Liver (tissue), 3 donors: ENCODE results near the gene A4GALT.

ENCODE experiments used
- EGR1 ChIP-seq, 2 donors: IDR thresholded peaks; 2 replicates each; pipeline ENCODE4 v1.6.1; 2016 to 2018; ENCODE audit warnings: antibody characterized with exemption in 2 of 2, low read depth in 2 of 2
- FOXA1 ChIP-seq: IDR thresholded peaks from 2 replicates; pipeline ENCODE4 v1.6.1; 2016; ENCODE audit warnings: antibody characterized with exemption
- HNF4A ChIP-seq, 2 donors: conservative IDR thresholded peaks; 2 replicates each; pipeline ENCODE4 v1.6.1; 2016; ENCODE audit warnings: antibody characterized with exemption in 2 of 2, mild to moderate bottlenecking in 2 of 2
- JUND ChIP-seq, 2 donors: IDR thresholded peaks; 2 replicates each; pipeline ENCODE4 v1.6.1; 2016; ENCODE audit warnings: antibody characterized with exemption in 2 of 2
- NR2F2 ChIP-seq: IDR thresholded peaks from 2 replicates; pipeline ENCODE4 v1.6.1; 2016; ENCODE audit warnings: antibody characterized with exemption
- RAD21 ChIP-seq, 2 donors: IDR thresholded peaks; 2 replicates each; pipeline ENCODE4 v1.6.1; 2016; ENCODE audit warnings: antibody characterized with exemption in 2 of 2, mild to moderate bottlenecking in 2 of 2
- SP1 ChIP-seq: IDR thresholded peaks from 2 replicates; pipeline ENCODE4 v1.6.1; 2018; ENCODE audit warnings: antibody characterized with exemption, mild to moderate bottlenecking
- TAF1 ChIP-seq: conservative IDR thresholded peaks from 2 replicates; pipeline ENCODE4 v1.6.1; 2016; ENCODE audit warnings: antibody characterized with exemption, mild to moderate bottlenecking
- YY1 ChIP-seq: IDR thresholded peaks from 2 replicates; pipeline ENCODE4 v1.6.1; 2016; ENCODE audit warnings: antibody characterized with exemption, mild to moderate bottlenecking
- TF ChIP-seq, protein P1 (sequence below): fragments of 150-350 bp; IDR thresholded peaks from 2 replicates; pipeline ENCODE4 v1.5.1; 2017; ENCODE audit warnings: improper control_type of control experiment, low read depth, low read length; ENCODE audit not compliant: missing input control
- TF ChIP-seq, protein P2 (sequence below): IDR thresholded peaks from 2 replicates; pipeline ENCODE4 v1.6.1; 2016; ENCODE audit warnings: antibody characterized with exemption
- TF ChIP-seq, protein P3 (sequence below): IDR thresholded peaks from 2 replicates; pipeline ENCODE4 v1.6.1; 2016; ENCODE audit warnings: antibody characterized with exemption, mild to moderate bottlenecking
- TF ChIP-seq, protein P4 (sequence below): IDR thresholded peaks from 2 replicates; pipeline ENCODE4 v1.6.1; 2016; ENCODE audit warnings: antibody characterized with exemption
- TF ChIP-seq, protein P5 (sequence below): IDR thresholded peaks from 2 replicates; pipeline ENCODE4 v1.6.1; 2016; ENCODE audit warnings: antibody characterized with exemption
- donor health status: healthy.
- donor health status: healthy.

DNA sequence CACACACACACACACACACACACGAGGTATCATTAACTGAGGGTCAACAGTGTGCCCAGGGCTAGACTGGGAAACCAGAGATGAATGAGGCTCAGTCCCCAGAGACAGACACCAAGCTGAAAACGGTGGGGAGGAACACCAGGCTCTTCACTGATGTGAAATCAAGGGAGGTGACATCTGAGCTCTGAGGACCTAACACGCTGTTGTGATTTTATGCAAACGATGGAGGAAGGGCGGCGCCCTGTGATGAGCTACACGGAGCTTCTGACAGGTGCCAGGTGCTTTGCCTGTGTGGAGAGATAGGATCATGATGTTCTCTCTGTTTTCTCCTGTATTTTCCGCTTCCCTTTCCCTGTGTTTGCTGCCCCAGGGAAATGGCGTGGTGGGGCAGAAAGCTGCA, 65.0 kb downstream of the A4GALT start:
- TF ChIP-seq, protein P1, sequence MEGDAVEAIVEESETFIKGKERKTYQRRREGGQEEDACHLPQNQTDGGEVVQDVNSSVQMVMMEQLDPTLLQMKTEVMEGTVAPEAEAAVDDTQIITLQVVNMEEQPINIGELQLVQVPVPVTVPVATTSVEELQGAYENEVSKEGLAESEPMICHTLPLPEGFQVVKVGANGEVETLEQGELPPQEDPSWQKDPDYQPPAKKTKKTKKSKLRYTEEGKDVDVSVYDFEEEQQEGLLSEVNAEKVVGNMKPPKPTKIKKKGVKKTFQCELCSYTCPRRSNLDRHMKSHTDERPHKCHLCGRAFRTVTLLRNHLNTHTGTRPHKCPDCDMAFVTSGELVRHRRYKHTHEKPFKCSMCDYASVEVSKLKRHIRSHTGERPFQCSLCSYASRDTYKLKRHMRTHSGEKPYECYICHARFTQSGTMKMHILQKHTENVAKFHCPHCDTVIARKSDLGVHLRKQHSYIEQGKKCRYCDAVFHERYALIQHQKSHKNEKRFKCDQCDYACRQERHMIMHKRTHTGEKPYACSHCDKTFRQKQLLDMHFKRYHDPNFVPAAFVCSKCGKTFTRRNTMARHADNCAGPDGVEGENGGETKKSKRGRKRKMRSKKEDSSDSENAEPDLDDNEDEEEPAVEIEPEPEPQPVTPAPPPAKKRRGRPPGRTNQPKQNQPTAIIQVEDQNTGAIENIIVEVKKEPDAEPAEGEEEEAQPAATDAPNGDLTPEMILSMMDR: no peak
- TF ChIP-seq, protein P2, sequence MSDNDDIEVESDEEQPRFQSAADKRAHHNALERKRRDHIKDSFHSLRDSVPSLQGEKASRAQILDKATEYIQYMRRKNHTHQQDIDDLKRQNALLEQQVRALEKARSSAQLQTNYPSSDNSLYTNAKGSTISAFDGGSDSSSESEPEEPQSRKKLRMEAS: no peak
- no peak for TF ChIP-seq EGR1 (IDR thresholded peaks at IDR 0.05; ENCODE audit: low read depth in 2 of 2)
- TF ChIP-seq TAF1: no peak
- TF ChIP-seq, protein P3, sequence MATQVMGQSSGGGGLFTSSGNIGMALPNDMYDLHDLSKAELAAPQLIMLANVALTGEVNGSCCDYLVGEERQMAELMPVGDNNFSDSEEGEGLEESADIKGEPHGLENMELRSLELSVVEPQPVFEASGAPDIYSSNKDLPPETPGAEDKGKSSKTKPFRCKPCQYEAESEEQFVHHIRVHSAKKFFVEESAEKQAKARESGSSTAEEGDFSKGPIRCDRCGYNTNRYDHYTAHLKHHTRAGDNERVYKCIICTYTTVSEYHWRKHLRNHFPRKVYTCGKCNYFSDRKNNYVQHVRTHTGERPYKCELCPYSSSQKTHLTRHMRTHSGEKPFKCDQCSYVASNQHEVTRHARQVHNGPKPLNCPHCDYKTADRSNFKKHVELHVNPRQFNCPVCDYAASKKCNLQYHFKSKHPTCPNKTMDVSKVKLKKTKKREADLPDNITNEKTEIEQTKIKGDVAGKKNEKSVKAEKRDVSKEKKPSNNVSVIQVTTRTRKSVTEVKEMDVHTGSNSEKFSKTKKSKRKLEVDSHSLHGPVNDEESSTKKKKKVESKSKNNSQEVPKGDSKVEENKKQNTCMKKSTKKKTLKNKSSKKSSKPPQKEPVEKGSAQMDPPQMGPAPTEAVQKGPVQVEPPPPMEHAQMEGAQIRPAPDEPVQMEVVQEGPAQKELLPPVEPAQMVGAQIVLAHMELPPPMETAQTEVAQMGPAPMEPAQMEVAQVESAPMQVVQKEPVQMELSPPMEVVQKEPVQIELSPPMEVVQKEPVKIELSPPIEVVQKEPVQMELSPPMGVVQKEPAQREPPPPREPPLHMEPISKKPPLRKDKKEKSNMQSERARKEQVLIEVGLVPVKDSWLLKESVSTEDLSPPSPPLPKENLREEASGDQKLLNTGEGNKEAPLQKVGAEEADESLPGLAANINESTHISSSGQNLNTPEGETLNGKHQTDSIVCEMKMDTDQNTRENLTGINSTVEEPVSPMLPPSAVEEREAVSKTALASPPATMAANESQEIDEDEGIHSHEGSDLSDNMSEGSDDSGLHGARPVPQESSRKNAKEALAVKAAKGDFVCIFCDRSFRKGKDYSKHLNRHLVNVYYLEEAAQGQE: no peak
- TF ChIP-seq, protein P4, sequence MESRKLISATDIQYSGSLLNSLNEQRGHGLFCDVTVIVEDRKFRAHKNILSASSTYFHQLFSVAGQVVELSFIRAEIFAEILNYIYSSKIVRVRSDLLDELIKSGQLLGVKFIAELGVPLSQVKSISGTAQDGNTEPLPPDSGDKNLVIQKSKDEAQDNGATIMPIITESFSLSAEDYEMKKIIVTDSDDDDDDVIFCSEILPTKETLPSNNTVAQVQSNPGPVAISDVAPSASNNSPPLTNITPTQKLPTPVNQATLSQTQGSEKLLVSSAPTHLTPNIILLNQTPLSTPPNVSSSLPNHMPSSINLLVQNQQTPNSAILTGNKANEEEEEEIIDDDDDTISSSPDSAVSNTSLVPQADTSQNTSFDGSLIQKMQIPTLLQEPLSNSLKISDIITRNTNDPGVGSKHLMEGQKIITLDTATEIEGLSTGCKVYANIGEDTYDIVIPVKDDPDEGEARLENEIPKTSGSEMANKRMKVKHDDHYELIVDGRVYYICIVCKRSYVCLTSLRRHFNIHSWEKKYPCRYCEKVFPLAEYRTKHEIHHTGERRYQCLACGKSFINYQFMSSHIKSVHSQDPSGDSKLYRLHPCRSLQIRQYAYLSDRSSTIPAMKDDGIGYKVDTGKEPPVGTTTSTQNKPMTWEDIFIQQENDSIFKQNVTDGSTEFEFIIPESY: no peak
- no peak for TF ChIP-seq JUND (IDR thresholded peaks at IDR 0.05)
- no peak for TF ChIP-seq RAD21 (IDR thresholded peaks at IDR 0.05)
- TF ChIP-seq SP1: no peak
- TF ChIP-seq FOXA1: no peak
- no peak for TF ChIP-seq NR2F2
- no peak for TF ChIP-seq HNF4A (conservative IDR thresholded peaks at IDR 0.05)
- TF ChIP-seq, protein P5, sequence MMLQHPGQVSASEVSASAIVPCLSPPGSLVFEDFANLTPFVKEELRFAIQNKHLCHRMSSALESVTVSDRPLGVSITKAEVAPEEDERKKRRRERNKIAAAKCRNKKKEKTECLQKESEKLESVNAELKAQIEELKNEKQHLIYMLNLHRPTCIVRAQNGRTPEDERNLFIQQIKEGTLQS: no peak
- TF ChIP-seq YY1: no peak
